Large intestine (tissue), 3 donors: ENCODE data around the gene HNRNPLL. TPM values are rescaled to one million over a fixed set of nuclear protein-coding genes. Genes with fewer than 3 reads are reported as not detected.
A peak's percentile ranks its signal among the peaks of the same experiment; 100 is the strongest.

Experiments used
- DNase-seq, 2 donors: peaks; one replicate each; pipeline versions ENCODE4 v3.0.0 to v3.0.0-alpha.2; 2013
- H3K27ac ChIP-seq: one replicate; pipeline ENCODE4 v1.5.1; 2013; ENCODE audit warnings: low read length
- H3K27me3 ChIP-seq: 2 replicates; pipeline ENCODE4 v1.6.1; 2013; ENCODE audit warnings: low read length; ENCODE audit not compliant: control insufficient read depth, insufficient read depth
- H3K36me3 ChIP-seq: 2 replicates; pipeline ENCODE4 v1.6.1; 2013; ENCODE audit warnings: low read length; ENCODE audit not compliant: control insufficient read depth, insufficient read depth
- H3K4me1 ChIP-seq: one replicate; pipeline ENCODE4 v1.6.1; 2013; ENCODE audit warnings: low read length; ENCODE audit not compliant: control insufficient read depth, insufficient read depth
- H3K4me3 ChIP-seq: one replicate; pipeline ENCODE4 v1.5.1; 2013; ENCODE audit warnings: low read length
- H3K9me3 ChIP-seq: one replicate; pipeline ENCODE4 v1.6.1; 2013; ENCODE audit warnings: mild to moderate bottlenecking, low read depth, low read length, moderate library complexity; ENCODE audit not compliant: control insufficient read depth
- WGBS: methylation state at CpG from one replicate; pipeline ENCODE4 v1.1.5; 2013; ENCODE audit warnings: low lambda C conversion rate; ENCODE audit not compliant: insufficient coverage; 5-methylcytosine and 5-hydroxymethylcytosine counted together
- polyA plus RNA-seq: library from polyadenylated mRNA; unstranded; fragments of 120-200 nt; gene quantifications from one replicate; pipeline ENCODE4 v1.2.1, GENCODE V29; 2013

The HNRNPLL gene
- polyA plus RNA-seq, 1 donor, result 42.2 TPM

DNA sequence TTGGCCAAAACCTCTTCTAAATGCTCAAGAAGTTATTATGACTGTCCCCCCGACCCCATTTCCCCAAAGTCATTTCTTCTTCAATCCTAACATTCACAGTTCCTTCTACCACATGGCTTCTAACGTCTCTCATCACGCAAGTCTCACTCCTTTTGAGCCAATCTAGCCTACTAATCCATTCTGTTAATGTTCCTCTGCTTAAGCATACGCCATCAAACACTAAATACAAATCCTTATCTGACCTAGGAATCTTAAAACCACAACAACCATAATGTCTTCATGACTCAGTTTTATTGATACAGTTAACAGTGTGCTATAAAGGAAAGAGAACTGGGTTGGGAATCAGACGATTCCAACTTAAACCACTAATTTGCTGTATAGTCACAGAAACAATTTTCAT lies 23.9 kb downstream of the HNRNPLL start:
- H3K27ac ChIP-seq, result no peak overlapping the region
- no peak overlapping the region for H3K4me3 ChIP-seq
- no peak for DNase-seq
- H3K9me3 ChIP-seq, result no peaks in the 10 kb centered on the region
- peaks cover 24% of the 10 kb centered on the region for H3K36me3 ChIP-seq
- 81% methylated on average over 3 of the region's 5 CpGs for WGBS
- H3K4me1 ChIP-seq, result no peaks in the 10 kb centered on the region
- no peaks in the 10 kb centered on the region for H3K27me3 ChIP-seq

DNA sequence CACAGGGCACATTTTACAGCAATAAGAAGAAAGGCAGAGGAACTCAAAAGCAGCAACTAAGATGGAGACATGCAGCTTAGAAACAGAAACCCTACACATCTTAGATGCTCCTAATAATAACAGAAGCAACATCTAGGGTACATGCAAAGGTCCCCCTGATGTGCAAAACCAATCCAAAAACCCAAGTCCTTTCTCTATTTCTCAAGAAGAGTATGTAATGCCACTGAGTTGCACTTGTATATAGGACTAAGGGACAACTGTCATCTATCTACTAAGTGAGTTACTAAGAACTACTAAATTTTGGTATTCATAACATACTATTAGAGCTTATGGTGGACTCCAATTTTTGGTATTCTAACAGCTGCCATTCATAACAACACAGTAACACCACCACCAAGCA lies 28.4 kb downstream of the HNRNPLL start:
- no peaks in the 10 kb centered on the region for H3K9me3 ChIP-seq
- H3K4me1 ChIP-seq, result no peaks in the 10 kb centered on the region
- DNase-seq, result no peak
- H3K36me3 ChIP-seq, result peaks cover 31% of the 10 kb centered on the region
- H3K4me3 ChIP-seq, result no peak overlapping the region
- H3K27ac ChIP-seq, result no peak overlapping the region
- no peaks in the 10 kb centered on the region for H3K27me3 ChIP-seq

DNA sequence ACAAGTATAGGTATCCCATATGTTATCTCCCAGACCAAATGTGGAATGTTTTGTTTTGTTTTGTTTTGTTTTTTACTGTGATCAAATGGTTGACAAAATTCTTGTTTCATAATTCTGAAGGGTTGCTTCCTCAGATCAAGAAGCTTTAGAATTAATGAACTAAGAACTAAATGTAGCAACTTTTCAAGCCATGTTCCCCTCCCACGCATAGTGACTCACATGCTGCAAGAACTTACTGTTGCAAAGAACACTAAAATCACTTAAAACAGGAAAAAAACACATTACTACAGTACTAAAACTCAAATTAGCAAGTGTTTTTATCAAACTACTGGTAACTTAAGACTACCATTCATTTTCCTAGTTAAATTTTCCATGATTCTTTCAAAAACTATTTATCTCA lies 30.6 kb downstream of the HNRNPLL start:
- H3K9me3 ChIP-seq, result no peaks in the 10 kb centered on the region
- no peak for DNase-seq
- no peak overlapping the region for H3K4me3 ChIP-seq
- H3K27ac ChIP-seq, result no peak overlapping the region
- WGBS, result 100% methylated on average over 1 of the region's 1 CpG
- H3K4me1 ChIP-seq, result no peaks in the 10 kb centered on the region
- H3K36me3 ChIP-seq, result peaks cover 37% of the 10 kb centered on the region
- H3K27me3 ChIP-seq, result no peaks in the 10 kb centered on the region

DNA sequence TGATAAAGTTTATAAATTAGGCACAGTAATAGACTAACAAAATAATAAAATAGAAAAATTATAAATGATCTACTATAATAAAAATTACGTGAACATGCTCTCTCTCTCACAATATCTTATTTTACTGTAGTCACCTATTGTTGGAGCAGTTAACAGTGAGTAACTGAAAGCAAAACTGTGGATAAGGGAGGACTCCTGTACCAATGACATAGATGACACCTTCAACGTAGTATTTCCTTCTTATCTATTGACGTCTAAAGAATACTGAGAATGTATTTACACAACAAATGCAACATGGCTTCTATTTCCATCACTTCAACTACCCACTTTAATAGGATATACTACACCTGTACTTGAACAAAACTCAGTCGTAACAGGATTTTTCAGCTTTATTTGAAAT lies 31.5 kb downstream of the HNRNPLL start:
- H3K9me3 ChIP-seq, result no peaks in the 10 kb centered on the region
- WGBS, result 78% methylated on average over 1 of the region's 4 CpGs
- H3K4me3 ChIP-seq, result no peak overlapping the region
- H3K27ac ChIP-seq, result no peak overlapping the region
- peak in 1 of 2 donors; percentile 15 for DNase-seq
- peaks cover 40% of the 10 kb centered on the region for H3K36me3 ChIP-seq
- no peaks in the 10 kb centered on the region for H3K4me1 ChIP-seq
- no peaks in the 10 kb centered on the region for H3K27me3 ChIP-seq

DNA sequence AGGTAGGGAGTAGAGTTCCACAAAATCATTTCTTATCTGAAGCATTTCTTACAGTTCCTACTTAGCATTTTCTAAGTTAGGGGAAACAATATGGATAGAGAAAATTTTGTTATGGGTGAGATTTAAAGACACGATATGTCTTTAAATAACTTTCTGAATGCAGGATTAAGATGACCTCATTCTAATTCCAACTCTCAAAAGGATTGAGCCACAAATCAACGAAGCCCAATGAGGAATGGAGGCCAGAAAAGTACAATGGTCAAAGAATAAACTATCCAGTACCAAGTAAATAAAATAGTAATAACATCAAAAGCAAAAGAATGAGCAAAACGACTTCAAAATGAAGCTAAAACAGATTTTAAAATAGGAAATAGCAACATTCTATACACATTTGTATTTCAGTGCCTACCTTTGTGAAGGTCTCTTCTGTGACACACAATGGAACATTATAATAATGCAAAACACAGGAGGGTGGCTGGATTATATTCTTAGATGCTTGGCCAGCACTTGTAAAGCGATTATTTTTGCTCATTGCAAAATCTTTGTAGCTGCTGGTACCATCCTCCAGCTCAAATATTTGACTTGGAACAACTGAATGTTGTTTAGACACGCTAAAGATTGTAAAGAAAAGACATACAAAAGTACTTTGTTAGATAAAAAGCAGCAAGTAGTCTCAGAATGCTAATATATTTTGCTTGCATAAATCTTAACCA lies 33.8 kb downstream of the HNRNPLL start:
- Histone ChIP-seq H3K36me3 (peaks cover 48% of the 10 kb centered on the region), H3K4me3 (no peak overlapping the region), H3K4me1 (no peaks in the 10 kb centered on the region), H3K9me3 (no peaks in the 10 kb centered on the region), H3K27me3 (no peaks in the 10 kb centered on the region), H3K27ac (no peak overlapping the region)
- WGBS, result 79% methylated on average over 3 of the region's 5 CpGs
- DNase-seq, result no peak

GRCh38 chr2:38565333-38565732 lies 37.4 kb downstream of the HNRNPLL start:
- H3K9me3 ChIP-seq, result no peaks in the 10 kb centered on the region
- H3K27ac ChIP-seq, result no peak overlapping the region
- H3K27me3 ChIP-seq, result no peaks in the 10 kb centered on the region
- H3K36me3 ChIP-seq, result peaks cover 38% of the 10 kb centered on the region
- WGBS, result no CpG with 5 or more reads among the region's 2 CpGs
- no peaks in the 10 kb centered on the region for H3K4me1 ChIP-seq
- no peak overlapping the region for H3K4me3 ChIP-seq
- no peak for DNase-seq

- Histone ChIP-seq H3K36me3 (peaks cover 25% of the 10 kb centered on the region), H3K4me1 (no peaks in the 10 kb centered on the region), H3K4me3 (no peak overlapping the region), H3K27me3 (no peaks in the 10 kb centered on the region), H3K9me3 (no peaks in the 10 kb centered on the region), H3K27ac (no peak overlapping the region)
- DNase-seq, result no peak
Measured at GRCh38 chr2:38561691-38562090, 41.0 kb downstream of the HNRNPLL start.

GRCh38 chr2:38560092-38560491 lies 42.6 kb downstream of the HNRNPLL start:
- H3K4me3 ChIP-seq, result no peak overlapping the region
- no peaks in the 10 kb centered on the region for H3K4me1 ChIP-seq
- WGBS, result no CpG with 5 or more reads among the region's 2 CpGs
- H3K36me3 ChIP-seq, result peaks cover 17% of the 10 kb centered on the region
- no peaks in the 10 kb centered on the region for H3K9me3 ChIP-seq
- H3K27me3 ChIP-seq, result no peaks in the 10 kb centered on the region
- H3K27ac ChIP-seq, result no peak overlapping the region
- no peak for DNase-seq

DNA sequence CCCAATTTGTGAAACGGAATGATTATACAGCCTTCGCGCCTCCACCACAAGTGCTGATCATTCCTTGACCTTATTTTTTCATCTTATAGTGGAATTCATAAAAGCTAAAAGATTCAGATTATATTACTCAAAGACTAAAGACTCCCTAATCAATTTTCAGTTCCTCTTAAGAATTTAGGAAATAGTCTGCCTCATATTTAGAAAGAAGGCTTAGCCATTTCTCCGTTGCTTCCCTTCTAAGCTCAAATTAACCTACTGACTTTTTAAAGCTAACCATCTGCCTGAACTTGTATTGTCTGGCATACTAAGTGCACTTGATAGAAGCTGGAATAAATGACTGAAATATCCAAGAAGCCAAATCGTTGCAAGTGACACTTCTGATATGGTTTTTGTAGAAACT lies 44.7 kb downstream of the HNRNPLL start:
- Histone ChIP-seq H3K27me3 (no peaks in the 10 kb centered on the region), H3K9me3 (no peaks in the 10 kb centered on the region), H3K36me3 (peaks cover 16% of the 10 kb centered on the region), H3K4me3 (no peak overlapping the region), H3K27ac (no peak overlapping the region), H3K4me1 (no peaks in the 10 kb centered on the region)
- no peak for DNase-seq
- WGBS, result 100% methylated on average over 1 of the region's 5 CpGs

- Histone ChIP-seq H3K9me3 (no peaks in the 10 kb centered on the region), H3K27ac (no peak overlapping the region), H3K4me1 (no peaks in the 10 kb centered on the region), H3K4me3 (no peak overlapping the region), H3K27me3 (no peaks in the 10 kb centered on the region), H3K36me3 (peaks cover 16% of the 10 kb centered on the region)
- DNase-seq, result no peak
- 86% methylated on average over 1 of the region's 2 CpGs for WGBS
Measured at GRCh38 chr2:38557217-38557616, 45.5 kb downstream of the HNRNPLL start.

GRCh38 chr2:38556006-38556801 lies 46.5 kb downstream of the HNRNPLL start:
- Histone ChIP-seq H3K27me3 (no peaks in the 10 kb centered on the region), H3K9me3 (no peaks in the 10 kb centered on the region), H3K4me1 (no peaks in the 10 kb centered on the region), H3K4me3 (no peak overlapping the region), H3K36me3 (peaks cover 9% of the 10 kb centered on the region), H3K27ac (no peak overlapping the region)
- DNase-seq, result no peak
- WGBS, result no CpG with 5 or more reads among the region's 6 CpGs
